ENCODE measurements around the gene SMAD9.

Gene SMAD9

DNA sequence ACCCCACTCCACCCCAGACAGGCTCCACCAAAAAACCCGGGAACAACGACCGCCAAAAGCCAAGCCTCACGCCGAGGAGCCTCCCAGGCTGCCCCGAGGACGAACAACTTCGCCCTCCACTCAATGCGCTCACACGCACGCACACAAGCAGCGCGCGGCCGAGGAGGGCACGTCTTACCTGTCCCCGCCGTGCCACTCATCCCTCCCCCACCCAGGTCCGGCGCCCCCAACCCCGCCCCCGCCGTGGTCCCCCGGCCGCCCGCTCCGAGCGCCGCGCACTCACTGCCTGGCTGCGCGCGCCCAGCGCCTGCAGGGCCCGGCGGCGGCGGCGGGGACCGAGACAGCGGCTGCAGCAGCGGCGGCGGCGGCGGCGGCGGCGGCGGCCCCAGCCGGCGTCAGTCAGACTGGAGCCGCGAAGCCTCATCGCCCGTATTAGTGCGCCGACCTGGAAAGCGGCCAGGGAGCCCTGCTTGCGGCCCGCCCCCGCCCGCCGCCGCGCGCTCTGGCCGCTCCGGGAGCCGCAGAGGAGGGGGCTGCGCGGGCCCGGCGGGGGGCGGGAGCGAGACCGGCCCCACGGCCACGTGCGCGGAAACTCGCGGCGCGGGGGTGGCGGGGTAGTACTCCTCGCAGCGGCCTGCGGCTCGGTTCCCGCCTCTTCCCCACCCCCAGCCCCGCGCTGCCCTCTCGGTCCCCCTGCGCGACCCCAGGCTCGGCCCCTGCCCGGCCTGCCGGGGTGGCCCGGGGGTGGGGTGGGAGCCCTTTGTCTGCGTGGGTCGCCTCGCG lies at the start of gene SMAD9:
Gene SMAD9 (minus strand): TSS at position 406 of the 783 bp plus-strand sequence. CDS start 40,549 bp downstream, outside the sequence.
- H3K4me3 ChIP-seq (ENCODE audit: low read depth, low read length): peak within 1 kb of the TSS; percentile 65
- in situ Hi-C loops (cut with HindIII; ENCODE audit: low sequenced_read_pairs): loop anchor here (5.0 kb wide), 1 partner anchor 43 kb away; no protein-coding TSS in a partner anchor
- TF ChIP-seq, protein P1, sequence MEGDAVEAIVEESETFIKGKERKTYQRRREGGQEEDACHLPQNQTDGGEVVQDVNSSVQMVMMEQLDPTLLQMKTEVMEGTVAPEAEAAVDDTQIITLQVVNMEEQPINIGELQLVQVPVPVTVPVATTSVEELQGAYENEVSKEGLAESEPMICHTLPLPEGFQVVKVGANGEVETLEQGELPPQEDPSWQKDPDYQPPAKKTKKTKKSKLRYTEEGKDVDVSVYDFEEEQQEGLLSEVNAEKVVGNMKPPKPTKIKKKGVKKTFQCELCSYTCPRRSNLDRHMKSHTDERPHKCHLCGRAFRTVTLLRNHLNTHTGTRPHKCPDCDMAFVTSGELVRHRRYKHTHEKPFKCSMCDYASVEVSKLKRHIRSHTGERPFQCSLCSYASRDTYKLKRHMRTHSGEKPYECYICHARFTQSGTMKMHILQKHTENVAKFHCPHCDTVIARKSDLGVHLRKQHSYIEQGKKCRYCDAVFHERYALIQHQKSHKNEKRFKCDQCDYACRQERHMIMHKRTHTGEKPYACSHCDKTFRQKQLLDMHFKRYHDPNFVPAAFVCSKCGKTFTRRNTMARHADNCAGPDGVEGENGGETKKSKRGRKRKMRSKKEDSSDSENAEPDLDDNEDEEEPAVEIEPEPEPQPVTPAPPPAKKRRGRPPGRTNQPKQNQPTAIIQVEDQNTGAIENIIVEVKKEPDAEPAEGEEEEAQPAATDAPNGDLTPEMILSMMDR (IDR thresholded peaks at IDR 0.05; ENCODE audit: low read depth, low read length, missing control alignments): no peak
- peak; percentile 26 for DNase-seq (ENCODE audit: low read depth)

- DNase-seq (ENCODE audit: low read depth): no peak
- in situ Hi-C loops (cut with HindIII; ENCODE audit: low sequenced_read_pairs): loop anchor here (5.0 kb wide), 1 partner anchor 76 kb away; no protein-coding TSS in a partner anchor
- TF ChIP-seq, protein P1 (IDR thresholded peaks at IDR 0.05; ENCODE audit: low read depth, low read length, missing control alignments): no peak
- H3K4me3 ChIP-seq (ENCODE audit: low read depth, low read length): no peak overlapping the region
These were observed 46.4 kb upstream of the SMAD9 start for GRCh38 chr13:36966404-36966803.

DNA sequence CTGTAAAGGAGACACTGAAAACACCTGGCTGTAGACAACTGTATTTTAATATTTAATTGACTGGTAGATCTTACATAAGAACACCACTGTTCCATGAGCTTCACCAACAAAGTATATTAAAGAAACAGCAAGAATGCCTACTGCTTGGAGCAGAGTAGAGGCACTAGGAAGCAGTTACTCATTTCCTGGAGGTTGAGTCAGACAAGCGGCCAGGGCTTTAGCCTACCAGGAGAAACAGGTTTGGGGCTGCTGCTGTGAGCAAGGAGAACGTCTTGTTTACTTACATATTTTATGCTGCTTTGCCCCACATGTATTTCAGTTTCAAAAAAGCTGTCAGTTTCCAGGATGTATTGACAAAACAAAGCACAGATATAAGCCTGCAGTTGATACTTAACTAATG lies 45.7 kb upstream of the SMAD9 start:
- in situ Hi-C loops (cut with HindIII; ENCODE audit: low sequenced_read_pairs): loop anchor here (5.0 kb wide), 1 partner anchor 77 kb away; no protein-coding TSS in a partner anchor
- peak; percentile 16 for DNase-seq (ENCODE audit: low read depth)
- TF ChIP-seq, protein P1 (IDR thresholded peaks at IDR 0.05; ENCODE audit: low read depth, low read length, missing control alignments): no peak
- no peak overlapping the region for H3K4me3 ChIP-seq (ENCODE audit: low read depth, low read length)

- DNase-seq (ENCODE audit: low read depth): no peak
- in situ Hi-C loops (cut with HindIII; ENCODE audit: low sequenced_read_pairs): no loop called here
- TF ChIP-seq, protein P1 (IDR thresholded peaks at IDR 0.05; ENCODE audit: low read depth, low read length, missing control alignments): no peak
- no peak overlapping the region for H3K4me3 ChIP-seq (ENCODE audit: low read depth, low read length)
These were observed 39.5 kb upstream of the SMAD9 start for GRCh38 chr13:36959456-36960116.

GRCh38 chr13:36954542-36954941 lies 34.5 kb upstream of the SMAD9 start:
- TF ChIP-seq, protein P1 (IDR thresholded peaks at IDR 0.05; ENCODE audit: low read depth, low read length, missing control alignments): no peak
- H3K4me3 ChIP-seq (ENCODE audit: low read depth, low read length): no peak overlapping the region
- no peak for DNase-seq (ENCODE audit: low read depth)
- in situ Hi-C loops (cut with HindIII; ENCODE audit: low sequenced_read_pairs): no loop called here

GRCh38 chr13:36950920-36951319 lies 30.9 kb upstream of the SMAD9 start:
- no peak for DNase-seq (ENCODE audit: low read depth)
- no peak overlapping the region for H3K4me3 ChIP-seq (ENCODE audit: low read depth, low read length)
- TF ChIP-seq, protein P1 (IDR thresholded peaks at IDR 0.05; ENCODE audit: low read depth, low read length, missing control alignments): no peak
- in situ Hi-C loops (cut with HindIII; ENCODE audit: low sequenced_read_pairs): no loop called here

Data from astrocyte of the cerebellum (primary cell).